ENCODE measurements around the gene DDR2. TPM values are rescaled to one million over a fixed set of nuclear protein-coding genes. Genes with fewer than 3 reads are reported as not detected.

DDR2 gene
- total and polyA plus RNA-seq, 12 donors = 5.1 to 32.0 (median 20.8) TPM

GRCh38 chr1:162690672-162691434 is 58.6 kb downstream of the DDR2 start:
- H3K9me3 ChIP-seq = no peaks in the 10 kb centered on the region
- 27 to 38% methylated on average over 7 of the region's 7 CpGs for WGBS, 2 donors
- DNase-seq (peak; percentile 33 to 41), ATAC-seq (peak; percentile 42 to 87 (median 58))
- H3K4me3 ChIP-seq = no peak overlapping the region
- peaks cover 2 to 66% (median 45%) of the 10 kb centered on the region in 9 donors for H3K4me1 ChIP-seq
- TF ChIP-seq CTCF (IDR thresholded peaks at IDR 0.05) = no peak
- H3K27ac ChIP-seq = peak overlapping the region in 9 of 10 donors; percentile 43 to 71 (median 55)
- no peaks in the 10 kb centered on the region for H3K27me3 ChIP-seq
- intact Hi-C loops (cut with DNase I) = loop anchor here in 3 of 10 donors (5.0 to 10.0 kb wide), 2 partner anchors 56 to 59 kb away; partner anchors contain the start of gene DDR2 (in 3 of the 3)
- no peaks in the 10 kb centered on the region for H3K36me3 ChIP-seq

DNA sequence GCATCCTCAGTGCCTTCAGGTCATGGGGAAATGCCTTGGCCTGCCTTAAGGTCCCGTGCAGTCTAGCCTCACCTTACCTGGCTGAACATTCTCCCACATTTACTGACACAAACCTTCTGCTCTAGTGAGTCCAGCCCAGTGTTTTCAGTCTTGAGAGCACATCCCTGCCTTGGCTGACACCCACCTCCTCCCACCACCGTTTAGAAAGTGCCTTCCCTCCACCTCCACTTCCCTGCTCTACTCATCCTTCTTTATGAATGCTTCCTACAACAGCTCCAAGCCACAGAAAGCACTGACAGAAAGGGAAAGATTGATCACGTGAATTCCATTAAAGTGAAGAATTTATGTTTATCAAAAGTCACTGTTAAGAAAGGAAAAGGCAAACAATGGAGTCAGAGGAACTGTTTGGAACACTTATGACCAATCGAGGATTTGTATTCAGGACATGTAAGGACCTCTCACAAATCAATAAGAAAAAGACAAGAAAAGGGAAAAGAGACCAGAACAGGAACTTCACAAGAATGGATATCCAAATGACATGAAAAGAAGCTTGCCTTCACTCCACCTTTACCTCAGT is 59.8 kb downstream of the DDR2 start:
- Histone ChIP-seq H3K9me3 (no peaks in the 10 kb centered on the region), H3K27ac (peak overlapping the region in 4 of 10 donors; percentile 53 to 71 (median 56)), H3K4me3 (no peak overlapping the region), H3K4me1 (peaks cover 2 to 76% (median 51%) of the 10 kb centered on the region in 9 donors), H3K36me3 (no peaks in the 10 kb centered on the region), H3K27me3 (no peaks in the 10 kb centered on the region)
- intact Hi-C loops (cut with DNase I) = loop anchor here in 3 of 10 donors (5.0 to 10.0 kb wide), 2 partner anchors 57 to 60 kb away; partner anchors contain the start of gene DDR2 (in 3 of the 3)
- WGBS, 2 donors = 66 to 76% methylated on average over 4 of the region's 4 CpGs
- ATAC-seq = no peak
- TF ChIP-seq CTCF (IDR thresholded peaks at IDR 0.05) = no peak
- DNase-seq = no peak

- Histone ChIP-seq H3K4me1 (peaks cover 2 to 67% (median 49%) of the 10 kb centered on the region in 9 donors), H3K4me3 (no peak overlapping the region), H3K27ac (peak overlapping the region in 5 of 10 donors; percentile 63 to 80 (median 80)), H3K9me3 (no peaks in the 10 kb centered on the region), H3K27me3 (no peaks in the 10 kb centered on the region), H3K36me3 (no peaks in the 10 kb centered on the region)
- 80 to 82% methylated on average over 4 of the region's 4 CpGs for WGBS, 2 donors
- DNase-seq (no peak), ATAC-seq (no peak)
- TF ChIP-seq CTCF (IDR thresholded peaks at IDR 0.05) = no peak
- intact Hi-C loops (cut with DNase I) = loop anchor here in 4 of 10 donors (5.0 to 10.0 kb wide), 2 partner anchors 60 to 63 kb away; partner anchors contain the start of gene DDR2 (in 4 of the 4)
These were observed 62.6 kb downstream of the DDR2 start for GRCh38 chr1:162694911-162695310.

GRCh38 chr1:162695687-162696086 is 63.4 kb downstream of the DDR2 start:
- Histone ChIP-seq H3K9me3 (no peaks in the 10 kb centered on the region), H3K27ac (peak overlapping the region in 9 of 10 donors; percentile 10 to 80 (median 72)), H3K27me3 (no peaks in the 10 kb centered on the region), H3K36me3 (no peaks in the 10 kb centered on the region), H3K4me3 (peak overlapping the region in 1 of 10 donors; percentile 7), H3K4me1 (peaks cover 2 to 59% (median 41%) of the 10 kb centered on the region in 9 donors)
- DNase-seq = no peak
- 35 to 54% methylated on average over 1 of the region's 1 CpG for WGBS, 2 donors
- no peak for TF ChIP-seq CTCF (IDR thresholded peaks at IDR 0.05)
- intact Hi-C loops (cut with DNase I) = loop anchor here in 2 of 10 donors (5.0 to 10.0 kb wide), 2 partner anchors 61 to 63 kb away; partner anchors contain the start of gene DDR2 (in 2 of the 2)
- peak in 1 of 8 donors; percentile 1 for ATAC-seq
